ENCODE data around the gene OSCP1. TPM values are rescaled to one million over a fixed set of nuclear protein-coding genes. Genes with fewer than 3 reads are reported as not detected.
A peak's percentile ranks its signal among the peaks of the same experiment; 100 is the strongest.

The OSCP1 gene
- total RNA-seq, 2 donors from 2014 or later: 0.59 to 1.2 TPM

DNA sequence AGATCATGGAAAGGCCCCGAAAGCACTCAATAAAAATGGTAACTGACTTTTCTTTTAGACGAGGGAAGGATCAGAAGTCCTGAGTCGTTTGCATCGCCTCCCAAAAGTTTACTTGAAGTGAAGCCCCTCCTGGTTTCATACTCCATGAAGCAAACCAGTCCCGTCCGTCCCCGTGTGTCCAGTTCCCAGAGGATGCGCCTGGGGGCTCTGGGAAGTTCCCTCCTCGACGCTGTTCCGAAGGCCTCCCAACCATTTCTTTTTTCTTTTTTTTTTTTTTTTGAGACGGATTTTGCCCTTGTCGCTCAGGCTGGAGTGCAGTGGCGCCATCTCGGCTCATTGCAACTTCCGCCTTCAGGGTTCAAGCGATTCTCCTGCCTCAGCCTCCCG is 661 bp upstream of the OSCP1 start:
- no peak for ATAC-seq
- H3K27ac Mint-ChIP-seq: peak overlapping the region; percentile 56 to 86
- peaks cover 18 to 20% of the 10 kb centered on the region in 2 donors for H3K4me1 Mint-ChIP-seq (ENCODE audit: low read depth in 2 of 2)
- H3K36me3 Mint-ChIP-seq: peaks cover 11% of the 10 kb centered on the region
- DNase-seq (ENCODE audit: low spot score): no peak
- H3K27me3 Mint-ChIP-seq: no peaks in the 10 kb centered on the region
- H3K9me3 Mint-ChIP-seq: no peaks in the 10 kb centered on the region
- peak overlapping the region; percentile 72 for H3K4me3 Mint-ChIP-seq

DNA sequence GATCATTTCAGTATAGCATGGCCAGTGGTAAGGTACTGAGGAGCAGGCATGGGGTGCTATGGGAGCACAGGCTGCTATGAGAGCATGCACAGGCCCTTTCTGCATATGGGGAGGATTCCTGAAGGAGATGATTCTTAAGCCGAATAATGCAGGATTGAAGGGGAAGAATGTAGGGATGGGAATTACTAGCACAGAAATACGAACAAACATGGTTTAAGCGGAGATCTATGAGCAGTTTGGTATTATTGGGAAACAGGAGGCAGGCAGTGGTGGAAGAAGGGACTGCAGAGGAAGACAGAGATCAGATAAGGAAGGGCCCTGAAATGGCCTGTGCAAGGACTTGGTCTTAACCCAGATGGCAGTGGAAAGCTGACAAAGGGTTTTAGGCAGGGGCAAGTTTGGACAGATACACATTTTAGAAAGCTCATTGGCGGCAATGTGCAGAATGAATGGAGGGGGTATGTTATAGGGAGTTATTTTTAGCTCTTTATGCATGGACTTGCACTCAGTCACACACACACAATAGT is 1.7 kb downstream of the OSCP1 start:
- ATAC-seq: no peak
- no peaks in the 10 kb centered on the region for H3K9me3 Mint-ChIP-seq
- no peaks in the 10 kb centered on the region for H3K36me3 Mint-ChIP-seq
- no peak for DNase-seq (ENCODE audit: low spot score)
- peak overlapping the region; percentile 1 for H3K4me3 Mint-ChIP-seq
- peaks cover 18 to 20% of the 10 kb centered on the region in 2 donors for H3K4me1 Mint-ChIP-seq (ENCODE audit: low read depth in 2 of 2)
- H3K27me3 Mint-ChIP-seq: no peaks in the 10 kb centered on the region
- no peak overlapping the region for H3K27ac Mint-ChIP-seq

DNA sequence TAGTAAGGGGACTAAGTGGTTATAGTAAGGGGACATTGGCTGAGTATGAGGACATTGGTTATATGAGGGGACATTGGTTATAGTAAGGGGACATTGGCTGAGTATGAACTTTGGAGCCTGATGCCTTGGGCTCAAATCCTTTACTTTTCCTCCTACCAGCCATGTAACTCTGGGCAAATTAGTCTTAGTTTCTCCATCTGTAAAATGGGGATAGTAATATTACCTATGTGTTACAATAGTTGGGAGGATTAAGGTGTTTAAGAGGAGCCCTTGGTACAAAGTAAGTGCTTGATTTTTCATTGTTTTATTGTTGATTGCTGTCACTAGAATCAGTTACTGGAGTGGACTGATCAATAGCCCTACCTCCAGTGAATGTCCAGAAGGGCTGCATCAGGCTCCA is 2.8 kb downstream of the OSCP1 start:
- DNase-seq (ENCODE audit: low spot score): no peak
- no peaks in the 10 kb centered on the region for H3K9me3 Mint-ChIP-seq
- peaks cover 15 to 17% of the 10 kb centered on the region in 2 donors for H3K4me1 Mint-ChIP-seq (ENCODE audit: low read depth in 2 of 2)
- H3K27ac Mint-ChIP-seq: no peak overlapping the region
- H3K27me3 Mint-ChIP-seq: no peaks in the 10 kb centered on the region
- H3K4me3 Mint-ChIP-seq: no peak overlapping the region
- H3K36me3 Mint-ChIP-seq: no peaks in the 10 kb centered on the region
- no peak for ATAC-seq

DNA sequence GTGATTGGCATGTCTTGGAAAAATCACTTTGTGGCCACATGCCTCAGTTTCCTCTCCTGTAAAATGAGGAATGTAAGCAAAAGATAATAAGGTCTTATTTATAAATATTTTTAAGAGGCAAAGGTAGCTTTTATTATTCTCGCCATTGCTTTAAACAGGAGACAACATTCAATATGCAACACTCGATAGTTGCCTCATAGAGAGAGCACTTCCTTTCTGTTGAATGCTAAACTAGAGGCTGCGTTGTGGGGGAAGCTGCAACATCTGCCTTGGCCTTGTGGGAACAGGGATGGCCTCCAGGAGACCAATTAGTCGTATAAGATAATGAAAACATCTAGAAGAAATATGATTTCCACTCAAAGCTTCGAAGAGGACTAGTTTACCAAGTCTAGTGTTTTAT is 3.5 kb downstream of the OSCP1 start:
- Mint-ChIP-seq H3K4me3 (no peak overlapping the region), H3K4me1 (ENCODE audit: low read depth in 2 of 2) (peaks cover 13% of the 10 kb centered on the region in 2 donors), H3K27me3 (no peaks in the 10 kb centered on the region), H3K9me3 (no peaks in the 10 kb centered on the region), H3K36me3 (no peaks in the 10 kb centered on the region), H3K27ac (no peak overlapping the region)
- ATAC-seq (no peak), DNase-seq (ENCODE audit: low spot score) (no peak)

DNA sequence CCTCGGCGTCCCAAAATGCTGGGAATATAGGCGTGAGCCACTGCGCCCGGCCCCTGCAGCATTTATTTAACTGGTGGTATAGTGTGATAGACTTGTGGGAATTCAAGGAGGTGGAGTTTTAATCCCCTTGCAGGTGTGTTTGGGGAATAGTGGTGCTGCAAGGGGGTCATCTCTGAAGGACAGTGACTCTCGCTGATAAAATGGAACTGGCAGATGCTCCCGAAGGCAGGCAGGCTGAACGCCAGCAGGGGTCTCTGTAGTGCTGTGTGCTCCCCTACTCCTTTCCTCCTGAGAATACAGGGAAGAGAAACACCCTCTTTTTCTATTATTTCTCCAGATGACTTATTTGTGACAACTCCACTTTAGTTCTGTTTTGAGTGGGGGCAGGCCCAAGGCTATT is 4.0 kb downstream of the OSCP1 start:
- ATAC-seq (no peak), DNase-seq (ENCODE audit: low spot score) (no peak)
- H3K4me1 Mint-ChIP-seq (ENCODE audit: low read depth in 2 of 2): peaks cover 8 to 9% of the 10 kb centered on the region in 2 donors
- no peaks in the 10 kb centered on the region for H3K9me3 Mint-ChIP-seq
- no peaks in the 10 kb centered on the region for H3K36me3 Mint-ChIP-seq
- H3K27me3 Mint-ChIP-seq: no peaks in the 10 kb centered on the region
- H3K27ac Mint-ChIP-seq: no peak overlapping the region
- no peak overlapping the region for H3K4me3 Mint-ChIP-seq

DNA sequence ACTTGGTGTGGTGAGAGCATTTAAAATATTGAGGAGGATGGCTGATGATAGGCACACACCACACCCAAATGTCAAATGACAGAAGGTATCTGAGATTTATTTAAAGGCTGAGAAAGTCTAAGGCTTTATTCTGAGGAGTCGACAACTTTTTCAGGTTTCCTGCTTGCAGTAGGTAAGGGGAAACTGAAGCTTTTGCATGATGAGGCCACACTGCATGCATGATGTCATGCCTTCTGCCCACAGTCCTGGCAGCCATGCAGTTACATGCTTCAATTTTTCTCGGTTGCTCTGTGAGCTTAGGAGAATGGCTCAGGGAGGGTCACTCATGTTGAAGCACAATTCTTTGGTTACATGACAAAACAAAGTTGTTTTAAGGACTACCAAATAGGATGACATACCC is 7.0 kb downstream of the OSCP1 start:
- no peaks in the 10 kb centered on the region for H3K36me3 Mint-ChIP-seq
- no peak overlapping the region for H3K4me3 Mint-ChIP-seq
- DNase-seq (ENCODE audit: low spot score) (no peak), ATAC-seq (no peak)
- no peaks in the 10 kb centered on the region for H3K9me3 Mint-ChIP-seq
- no peaks in the 10 kb centered on the region for H3K4me1 Mint-ChIP-seq (ENCODE audit: low read depth in 2 of 2)
- no peaks in the 10 kb centered on the region for H3K27me3 Mint-ChIP-seq
- no peak overlapping the region for H3K27ac Mint-ChIP-seq

DNA sequence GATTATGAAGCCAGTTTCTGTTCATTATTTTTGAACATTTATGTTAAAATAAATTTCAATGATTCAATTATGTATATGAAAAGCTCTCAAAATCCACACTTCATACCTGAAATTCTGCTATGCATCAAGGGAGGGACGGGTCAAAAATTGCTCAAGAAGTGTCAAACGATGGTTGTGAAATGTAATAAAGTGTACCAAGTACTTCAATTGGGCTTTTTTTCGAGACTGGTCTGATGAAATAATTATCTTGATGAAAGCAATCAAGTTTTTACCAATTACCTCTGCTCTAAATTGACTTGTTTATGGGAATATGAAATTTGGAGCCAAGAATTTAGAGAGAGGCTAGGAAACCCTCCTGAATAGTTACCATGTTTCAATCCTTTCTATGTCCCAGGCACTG is 7.9 kb downstream of the OSCP1 start:
- no peaks in the 10 kb centered on the region for H3K36me3 Mint-ChIP-seq
- DNase-seq (ENCODE audit: low spot score): no peak
- ATAC-seq: no peak
- H3K27me3 Mint-ChIP-seq: no peaks in the 10 kb centered on the region
- H3K4me1 Mint-ChIP-seq (ENCODE audit: low read depth in 2 of 2): no peaks in the 10 kb centered on the region
- H3K27ac Mint-ChIP-seq: no peak overlapping the region
- no peak overlapping the region for H3K4me3 Mint-ChIP-seq
- H3K9me3 Mint-ChIP-seq: no peaks in the 10 kb centered on the region

DNA sequence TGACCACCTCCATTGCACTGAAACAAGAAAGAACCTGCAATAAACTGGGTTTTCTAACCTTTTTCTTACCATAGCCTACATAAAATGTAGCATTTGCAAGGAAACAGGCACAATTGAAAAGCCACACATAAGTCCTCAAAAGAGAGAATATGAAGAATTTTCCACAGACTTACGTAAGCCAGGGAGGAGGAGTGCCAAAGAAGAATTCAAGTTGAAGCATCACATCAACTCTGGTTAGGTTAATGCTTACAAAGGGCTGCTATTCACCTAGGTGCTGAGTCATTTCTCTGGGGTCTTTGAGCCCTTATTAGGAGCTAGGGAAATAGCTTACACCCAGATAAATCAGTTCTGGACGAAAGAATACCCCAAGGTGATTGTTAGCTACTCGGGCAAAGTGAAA is 9.6 kb downstream of the OSCP1 start:
- DNase-seq (ENCODE audit: low spot score) (no peak), ATAC-seq (no peak)
- Mint-ChIP-seq H3K4me1 (ENCODE audit: low read depth in 2 of 2) (no peaks in the 10 kb centered on the region), H3K36me3 (no peaks in the 10 kb centered on the region), H3K27ac (no peak overlapping the region), H3K9me3 (no peaks in the 10 kb centered on the region), H3K4me3 (no peak overlapping the region), H3K27me3 (no peaks in the 10 kb centered on the region)

DNA sequence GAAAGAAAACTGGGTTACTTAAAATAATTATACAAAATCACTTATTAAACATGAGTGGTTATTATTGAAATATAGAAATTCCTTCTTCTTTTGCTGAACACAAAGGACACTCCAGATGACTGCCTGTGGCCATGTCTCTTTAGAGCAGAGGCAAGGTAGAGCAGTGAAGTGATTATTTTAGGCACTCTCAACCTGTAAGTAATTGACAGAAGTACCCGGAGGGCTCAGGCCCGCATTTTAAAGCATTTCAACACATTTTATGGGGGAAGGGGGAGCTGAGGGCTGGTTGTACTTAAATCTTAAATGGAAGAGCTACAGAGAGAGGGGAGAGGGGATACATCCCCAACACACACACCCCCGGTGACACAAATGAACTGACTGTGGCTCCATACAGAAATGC is 10.2 kb downstream of the OSCP1 start:
- Mint-ChIP-seq H3K4me3 (no peak overlapping the region), H3K4me1 (ENCODE audit: low read depth in 2 of 2) (no peaks in the 10 kb centered on the region), H3K36me3 (no peaks in the 10 kb centered on the region), H3K9me3 (no peaks in the 10 kb centered on the region), H3K27ac (no peak overlapping the region), H3K27me3 (no peaks in the 10 kb centered on the region)
- ATAC-seq (no peak), DNase-seq (ENCODE audit: low spot score) (no peak)

DNA sequence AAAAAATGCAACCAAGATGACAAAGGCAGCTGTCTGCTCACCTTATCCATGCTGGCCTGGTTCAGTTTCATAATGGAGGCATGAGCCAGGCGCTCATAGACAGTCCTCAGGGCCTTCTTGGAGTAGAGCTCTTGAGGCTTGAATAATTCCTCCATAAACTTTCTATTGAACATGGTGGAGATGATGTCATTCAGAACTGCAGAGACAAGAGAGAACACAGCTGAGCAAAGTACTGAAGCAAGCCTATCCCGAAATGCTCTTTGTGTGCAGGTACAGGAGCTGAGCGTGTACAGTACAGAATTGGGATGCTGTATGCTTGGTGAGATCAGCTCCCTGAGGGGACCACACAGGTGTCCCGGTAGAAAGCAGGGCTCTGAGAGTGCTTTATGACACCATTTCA is 11.5 kb downstream of the OSCP1 start:
- DNase-seq (ENCODE audit: low spot score): no peak
- no peak overlapping the region for H3K27ac Mint-ChIP-seq
- H3K9me3 Mint-ChIP-seq: no peaks in the 10 kb centered on the region
- no peaks in the 10 kb centered on the region for H3K36me3 Mint-ChIP-seq
- H3K27me3 Mint-ChIP-seq: no peaks in the 10 kb centered on the region
- H3K4me1 Mint-ChIP-seq (ENCODE audit: low read depth in 2 of 2): no peaks in the 10 kb centered on the region
- ATAC-seq: no peak
- no peak overlapping the region for H3K4me3 Mint-ChIP-seq

DNA sequence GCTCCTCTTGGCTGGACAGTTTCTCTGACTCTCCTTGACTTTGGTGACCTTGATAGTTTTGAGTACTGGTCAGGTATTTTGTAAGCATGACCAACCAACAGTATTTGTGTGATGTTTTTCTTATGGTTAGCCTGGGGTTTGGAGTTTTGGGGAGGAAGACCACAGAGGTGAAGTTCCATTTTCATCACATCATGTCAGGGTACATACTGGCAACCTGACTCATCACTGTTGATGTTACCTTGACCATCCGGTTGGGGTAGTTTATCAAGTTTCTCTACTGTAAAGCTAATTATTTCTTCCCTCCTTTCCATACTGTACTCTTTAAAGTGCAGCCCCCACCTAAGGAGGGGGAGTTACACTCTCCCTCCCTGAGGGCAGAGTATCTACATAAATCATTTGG is 13.4 kb downstream of the OSCP1 start:
- DNase-seq (ENCODE audit: low spot score) (no peak), ATAC-seq (no peak)
- Mint-ChIP-seq H3K36me3 (no peaks in the 10 kb centered on the region), H3K27me3 (no peaks in the 10 kb centered on the region), H3K4me1 (ENCODE audit: low read depth in 2 of 2) (no peaks in the 10 kb centered on the region), H3K9me3 (no peaks in the 10 kb centered on the region), H3K4me3 (no peak overlapping the region), H3K27ac (no peak overlapping the region)

DNA sequence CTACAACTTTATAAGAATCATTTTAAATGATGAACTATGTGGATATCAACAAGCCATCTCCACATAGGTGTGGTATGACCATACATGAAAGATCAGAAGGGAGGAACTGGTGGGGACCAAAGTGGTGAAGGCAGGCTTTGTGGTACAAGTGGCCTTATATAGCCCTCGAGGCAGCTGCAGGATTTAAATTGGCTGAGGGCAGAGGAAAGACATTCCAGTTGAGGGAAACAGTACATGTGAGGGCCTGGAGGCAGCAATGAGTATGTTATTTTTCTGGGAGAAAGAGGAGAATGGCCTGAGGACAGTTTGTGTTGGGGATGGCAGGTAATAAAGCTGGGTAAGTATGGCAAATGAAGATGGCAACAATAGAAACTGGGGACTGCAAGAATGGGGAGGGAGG is 17.1 kb downstream of the OSCP1 start:
- Mint-ChIP-seq H3K4me1 (ENCODE audit: low read depth in 2 of 2) (no peaks in the 10 kb centered on the region), H3K27ac (no peak overlapping the region), H3K9me3 (no peaks in the 10 kb centered on the region), H3K27me3 (no peaks in the 10 kb centered on the region), H3K36me3 (no peaks in the 10 kb centered on the region), H3K4me3 (no peak overlapping the region)
- no peak for ATAC-seq
- no peak for DNase-seq (ENCODE audit: low spot score)

DNA sequence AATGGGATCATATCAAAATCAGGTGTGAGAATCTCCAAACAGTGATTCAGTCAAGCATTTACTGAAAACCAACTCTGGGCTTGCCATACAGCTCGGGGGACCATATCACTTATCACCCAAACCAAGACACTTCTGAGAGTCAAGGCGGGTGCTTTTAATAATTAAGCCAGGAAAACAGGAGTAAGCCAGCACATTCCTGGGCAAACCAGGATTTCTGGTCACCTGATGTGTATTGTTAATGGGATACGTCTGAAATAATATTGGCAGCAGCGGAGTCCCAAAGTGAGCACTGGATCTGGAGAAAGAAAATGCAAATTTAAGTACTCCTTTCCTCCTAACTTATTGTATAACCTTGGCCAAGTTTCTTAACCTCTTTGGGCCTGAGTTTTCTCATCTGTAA is 17.6 kb downstream of the OSCP1 start:
- no peak overlapping the region for H3K4me3 Mint-ChIP-seq
- no peak for DNase-seq (ENCODE audit: low spot score)
- no peaks in the 10 kb centered on the region for H3K4me1 Mint-ChIP-seq (ENCODE audit: low read depth in 2 of 2)
- H3K27ac Mint-ChIP-seq: no peak overlapping the region
- ATAC-seq: no peak
- H3K9me3 Mint-ChIP-seq: no peaks in the 10 kb centered on the region
- H3K36me3 Mint-ChIP-seq: no peaks in the 10 kb centered on the region
- no peaks in the 10 kb centered on the region for H3K27me3 Mint-ChIP-seq

DNA sequence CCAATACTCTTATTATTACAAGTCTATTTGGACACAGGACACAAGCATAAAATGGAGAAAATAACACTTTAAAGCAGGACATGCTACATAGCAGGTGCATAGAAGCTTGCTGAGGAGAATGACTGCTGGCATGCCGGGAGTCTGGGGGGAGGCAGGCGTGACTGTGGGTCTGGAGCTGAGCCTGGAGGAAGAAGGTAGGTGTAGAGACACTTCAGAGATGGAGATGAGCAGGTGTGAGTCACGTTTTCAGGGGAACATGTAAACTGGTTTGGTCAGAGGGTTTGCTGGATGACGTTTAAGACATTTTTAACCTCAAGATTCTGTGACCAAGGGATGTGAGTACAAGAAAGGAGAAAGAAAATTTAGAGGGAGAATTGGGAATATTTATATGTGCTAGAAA is 24.5 kb downstream of the OSCP1 start:
- no peaks in the 10 kb centered on the region for H3K36me3 Mint-ChIP-seq
- peaks cover 6 to 7% of the 10 kb centered on the region in 2 donors for H3K4me1 Mint-ChIP-seq (ENCODE audit: low read depth in 2 of 2)
- no peak overlapping the region for H3K4me3 Mint-ChIP-seq
- DNase-seq (ENCODE audit: low spot score): no peak
- no peak overlapping the region for H3K27ac Mint-ChIP-seq
- H3K9me3 Mint-ChIP-seq: no peaks in the 10 kb centered on the region
- H3K27me3 Mint-ChIP-seq: no peaks in the 10 kb centered on the region
- ATAC-seq: no peak

DNA sequence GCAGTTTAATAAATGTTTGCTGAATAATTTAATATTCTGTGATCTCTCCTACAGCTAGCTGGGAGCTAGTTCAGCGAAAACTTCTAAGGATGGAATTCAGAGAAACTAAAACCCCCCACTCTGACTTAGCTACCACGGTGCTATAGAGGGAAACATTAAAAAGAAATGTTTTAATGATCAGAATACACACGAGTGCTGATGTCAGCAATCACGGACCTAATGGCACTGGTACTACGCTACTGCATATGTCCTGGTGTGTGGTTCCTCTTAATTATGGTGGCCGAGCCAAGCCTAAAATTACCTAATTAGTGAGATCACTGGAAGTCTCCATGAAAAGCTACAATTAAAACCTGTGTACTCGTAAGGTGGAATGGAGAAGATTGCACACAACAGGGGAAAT is 28.6 kb downstream of the OSCP1 start:
- peaks cover 12 to 13% of the 10 kb centered on the region in 2 donors for H3K4me1 Mint-ChIP-seq (ENCODE audit: low read depth in 2 of 2)
- no peaks in the 10 kb centered on the region for H3K27me3 Mint-ChIP-seq
- DNase-seq (ENCODE audit: low spot score) (no peak), ATAC-seq (no peak)
- H3K9me3 Mint-ChIP-seq: no peaks in the 10 kb centered on the region
- H3K36me3 Mint-ChIP-seq: no peaks in the 10 kb centered on the region
- H3K4me3 Mint-ChIP-seq: no peak overlapping the region
- peak overlapping the region; percentile 19 to 84 for H3K27ac Mint-ChIP-seq

Data from natural killer cell treated with Interleukin-12 subunit alpha and Interleukin-12 subunit beta and Interleukin-15 and Interleukin-18, amount 100 ng/mL, for 72 hours (primary cell).